Right lobe of liver (tissue), 6 donors: ENCODE data around the gene PIP4K2B. TPM values are rescaled to one million over a fixed set of nuclear protein-coding genes. Genes with fewer than 3 reads are reported as not detected.

ENCODE experiments used
- ATAC-seq, 4 donors: fragments of 200-7000 bp; cut with Tn5 transposase; one replicate each; pipeline ENCODE4 v1.9.1; 2020; ENCODE audit warnings: mild to moderate bottlenecking in 4 of 4, moderate library complexity in 4 of 4
- DNase-seq, 3 donors: peaks; one replicate each; pipeline ENCODE4 v3.0.0-alpha.2; 2020
- H3K27ac ChIP-seq, 3 donors: fragments of 200-600 bp; one replicate each; pipeline ENCODE4 v1.8.0; 2022
- H3K27me3 ChIP-seq, 2 donors: fragments of 200-600 bp; one replicate each; pipeline ENCODE4 v1.8.0; 2022
- H3K36me3 ChIP-seq, 4 donors: fragments of 200-600 bp; sonication (generic) in 1 of 4; one replicate each; pipeline versions ENCODE4 v1.5.1 to v1.8.0; 2017 to 2022; ENCODE audit warnings: control low read depth in 1 of 4
- H3K4me1 ChIP-seq, 4 donors: fragments of 200-600 bp; sonication (generic) in 1 of 4; one replicate each; pipeline versions ENCODE4 v1.5.1 to v1.8.0; 2017 to 2022; ENCODE audit warnings: control low read depth in 1 of 4
- H3K4me3 ChIP-seq, 3 donors: fragments of 200-600 bp; one replicate each; pipeline ENCODE4 v1.8.0; 2022
- H3K9me3 ChIP-seq, 4 donors: fragments of 200-600 bp; sonication (generic) in 1 of 4; one replicate each; pipeline versions ENCODE4 v1.5.1 to v1.8.0; 2017 to 2022; ENCODE audit warnings: control low read depth in 1 of 4
- POLR2A ChIP-seq: fragments of 450-650 bp; IDR thresholded peaks from one replicate; pipeline ENCODE4 v1.6.1; 2017; ENCODE audit warnings: antibody characterized with exemption, mild to moderate bottlenecking
- WGBS: methylation state at CpG from one replicate; pipeline ENCODE4 v1.1.6; 2018; ENCODE audit warnings: low coverage, low lambda C conversion rate; ENCODE audit not compliant: insufficient coverage; ENCODE audit errors: missing lambda C conversion rate; 5-methylcytosine and 5-hydroxymethylcytosine counted together
- intact Hi-C, 2 donors: fragments of 100-400 bp; cut with DNase I; formaldehyde crosslinking; loops; one replicate each; pipeline versions ENCODE4 v1.11.2 to v1.14.1; 2022
- total RNA-seq, 6 experiments: library from RNA; depleted of rRNA in 2 of 6; stranded (reverse); fragments of >200 nt in 2 of 6; fragmentation: NEBNext Ultra II Directional in 3 of 6; extraction: Animal tissue kit (Norgen Biotek cat#: 25700) in 3 of 6; gene quantifications; one replicate each; pipeline versions ENCODE4 v1.1.0 to v1.2.4, GENCODE V29; 2016 to 2023
- TF ChIP-seq, protein P1 (sequence below), 4 donors: fragments of 200-600 bp in 3 of 4; fragments of 450-650 bp in 1 of 4; IDR thresholded peaks; one replicate each; pipeline versions ENCODE4 v1.5.1 to v1.8.0; 2016 to 2022; ENCODE audit warnings: antibody characterized with exemption in 4 of 4, mild to moderate bottlenecking in 2 of 4
- donor health status: DM: no; HTN: yes; CAD: no.
- donor health status: DM: no; HTN: no; CAD: no.
- donor health status: DM: no; HTN: no; CAD: no.
- donor health status: DM: no; HTN: yes; CAD: no.
- donor health status: DM: no; HTN: yes; CAD: no.

Gene PIP4K2B
- total RNA-seq, 6 experiments from 2014 or later: 11.5 to 19.5 (median 15.4) TPM

DNA sequence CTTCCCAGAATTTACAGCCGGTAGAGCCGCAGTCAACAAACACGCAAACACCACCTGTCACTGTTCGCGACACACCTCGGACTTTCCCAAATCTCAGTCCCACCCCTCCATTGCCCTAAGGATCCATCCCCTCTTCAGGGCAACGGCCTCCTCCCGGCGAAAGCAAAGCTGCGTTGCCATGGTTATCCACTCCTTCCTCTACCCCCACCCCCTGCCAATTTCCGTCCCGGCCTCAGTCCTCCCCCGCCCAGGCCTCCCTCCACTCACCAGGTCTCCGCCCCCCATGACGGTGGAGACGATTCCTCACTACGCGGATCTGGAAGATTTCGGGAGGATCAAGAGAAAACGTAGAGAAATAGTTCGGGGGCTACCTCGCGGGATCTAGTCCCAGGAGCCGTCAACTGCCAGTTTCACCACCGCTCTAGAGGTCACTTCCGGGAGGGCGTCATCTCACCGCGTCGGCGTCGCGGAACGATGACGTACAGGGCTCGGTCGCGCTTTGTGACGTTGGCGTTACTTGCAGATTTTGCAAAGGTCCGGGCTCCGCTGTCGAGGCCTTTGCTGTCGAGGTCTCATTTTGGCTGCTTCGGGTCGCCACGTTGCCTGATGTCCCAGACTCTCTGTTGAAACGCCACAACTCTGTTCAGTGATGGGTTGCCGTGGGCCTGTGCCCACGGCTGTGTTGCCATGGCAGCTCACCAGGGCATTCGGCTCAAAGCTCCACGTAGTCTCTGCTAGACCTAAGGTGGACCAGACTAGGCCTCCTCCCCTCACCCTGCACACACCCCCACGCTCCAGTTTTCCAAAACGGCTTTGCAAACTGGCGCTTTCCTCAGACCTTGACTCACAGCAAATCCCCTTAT, 25.8 kb upstream of the PIP4K2B start, which contains the start of gene CWC25:
CWC25 (minus strand) TSS at position 423 of the 863 bp plus-strand sequence; CDS start at position 285, 138 bp downstream.
- intact Hi-C loops: no loop called here
- Histone ChIP-seq H3K4me1 (peaks cover 0 to 15% (median 7%) of the 10 kb centered on the region in 4 donors), H3K27me3 (no peaks in the 10 kb centered on the region), H3K9me3 (no peaks in the 10 kb centered on the region), H3K36me3 (peaks cover 0 to 10% (median 4%) of the 10 kb centered on the region in 4 donors), H3K27ac (peak within 1 kb of the TSS; percentile 91 to 99 (median 95)), H3K4me3 (peak within 1 kb of the TSS; percentile 63 to 86 (median 68))
- ATAC-seq: peak; percentile 87 to 93 (median 92)
- TF ChIP-seq, protein P1, sequence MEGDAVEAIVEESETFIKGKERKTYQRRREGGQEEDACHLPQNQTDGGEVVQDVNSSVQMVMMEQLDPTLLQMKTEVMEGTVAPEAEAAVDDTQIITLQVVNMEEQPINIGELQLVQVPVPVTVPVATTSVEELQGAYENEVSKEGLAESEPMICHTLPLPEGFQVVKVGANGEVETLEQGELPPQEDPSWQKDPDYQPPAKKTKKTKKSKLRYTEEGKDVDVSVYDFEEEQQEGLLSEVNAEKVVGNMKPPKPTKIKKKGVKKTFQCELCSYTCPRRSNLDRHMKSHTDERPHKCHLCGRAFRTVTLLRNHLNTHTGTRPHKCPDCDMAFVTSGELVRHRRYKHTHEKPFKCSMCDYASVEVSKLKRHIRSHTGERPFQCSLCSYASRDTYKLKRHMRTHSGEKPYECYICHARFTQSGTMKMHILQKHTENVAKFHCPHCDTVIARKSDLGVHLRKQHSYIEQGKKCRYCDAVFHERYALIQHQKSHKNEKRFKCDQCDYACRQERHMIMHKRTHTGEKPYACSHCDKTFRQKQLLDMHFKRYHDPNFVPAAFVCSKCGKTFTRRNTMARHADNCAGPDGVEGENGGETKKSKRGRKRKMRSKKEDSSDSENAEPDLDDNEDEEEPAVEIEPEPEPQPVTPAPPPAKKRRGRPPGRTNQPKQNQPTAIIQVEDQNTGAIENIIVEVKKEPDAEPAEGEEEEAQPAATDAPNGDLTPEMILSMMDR (IDR thresholded peaks at IDR 0.05): no peak
- TF ChIP-seq POLR2A: peak; percentile 81
- 2% methylated on average over 48 of the region's 55 CpGs for WGBS
- peak; percentile 87 to 93 (median 93) for DNase-seq

DNA sequence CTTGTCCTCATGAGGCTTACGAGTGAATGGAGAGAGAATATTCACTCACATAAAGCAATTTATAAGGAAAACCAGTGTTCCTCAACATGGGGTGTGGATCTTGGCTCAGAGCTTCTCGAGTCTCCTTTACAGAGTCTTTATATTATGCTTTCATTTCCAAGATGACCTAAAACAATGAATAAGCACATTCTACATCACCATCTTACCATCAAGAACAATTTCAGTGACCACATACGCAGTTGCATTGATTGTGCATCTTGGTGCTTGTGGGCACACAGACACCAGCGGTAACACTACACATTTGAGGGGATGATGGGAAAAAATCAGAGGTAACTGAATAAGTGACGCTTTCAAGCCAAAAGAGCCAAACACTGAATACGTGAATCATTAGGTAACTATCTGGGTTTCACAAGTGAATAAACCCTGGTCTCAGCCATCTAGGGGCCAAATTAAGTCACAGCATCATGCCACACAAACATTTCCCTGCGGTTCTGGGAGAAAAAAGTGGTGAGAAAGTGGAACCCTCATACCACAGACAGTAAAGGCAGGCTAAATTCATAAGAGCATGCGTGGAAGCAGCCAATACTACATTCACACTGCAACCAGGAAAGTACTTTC, 16.3 kb upstream of the PIP4K2B start:
- WGBS: 58% methylated on average over 8 of the region's 8 CpGs
- peaks cover 4 to 72% (median 20%) of the 10 kb centered on the region in 4 donors for H3K36me3 ChIP-seq
- TF ChIP-seq POLR2A: no peak
- TF ChIP-seq, protein P1 (IDR thresholded peaks at IDR 0.05): peak; percentile 14 to 43 (median 19)
- no peak for DNase-seq
- no peaks in the 10 kb centered on the region for H3K9me3 ChIP-seq
- H3K4me1 ChIP-seq: no peaks in the 10 kb centered on the region
- no peak overlapping the region for H3K4me3 ChIP-seq
- intact Hi-C loops: no loop called here
- ATAC-seq: peak in 1 of 4 donors; percentile 51
- no peak overlapping the region for H3K27ac ChIP-seq
- no peaks in the 10 kb centered on the region for H3K27me3 ChIP-seq

DNA sequence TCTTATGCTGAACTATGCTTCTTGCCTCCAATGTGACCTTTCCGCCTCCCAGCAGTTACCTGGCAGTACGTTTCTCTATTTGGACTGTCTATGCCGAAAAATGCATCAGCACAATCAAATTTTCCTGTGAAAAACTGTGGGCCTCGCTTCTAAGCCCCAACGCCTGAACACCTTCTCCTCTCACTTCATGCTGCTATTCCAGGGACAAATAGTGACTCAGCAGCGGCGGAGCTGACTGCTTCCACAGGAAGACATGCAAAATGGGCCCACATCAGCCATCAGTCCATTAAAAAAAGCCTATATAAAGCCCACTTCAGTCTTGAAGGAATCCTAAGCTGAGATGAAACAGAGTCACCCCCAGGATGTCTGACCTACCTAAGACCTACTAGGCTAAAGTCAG, 10.5 kb upstream of the PIP4K2B start:
- intact Hi-C loops: no loop called here

DNA sequence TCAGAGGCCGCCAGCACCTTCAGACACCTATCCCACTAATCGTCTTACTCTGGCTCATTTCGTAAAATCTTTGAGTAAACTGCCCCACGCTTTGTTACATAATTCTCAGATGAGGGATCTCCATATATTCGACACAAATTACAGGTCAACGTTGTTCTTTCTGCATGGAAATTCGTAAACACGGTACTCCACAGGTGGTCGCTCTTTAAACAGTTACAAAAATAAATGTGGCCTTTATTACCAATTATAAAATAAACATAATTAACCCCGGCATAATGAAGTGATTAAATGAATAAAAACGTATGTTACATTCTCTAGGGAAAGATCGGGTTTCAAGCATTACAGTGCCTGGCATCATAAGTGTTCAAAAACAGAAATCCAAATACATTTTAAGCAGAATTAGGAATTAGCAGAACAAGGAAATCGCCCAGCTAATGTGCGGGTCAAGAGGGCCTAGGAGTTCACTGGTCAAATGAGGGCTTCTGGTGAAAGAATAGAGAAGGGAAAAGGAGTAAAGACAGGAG, 943 bp upstream of the PIP4K2B start:
- peak overlapping the region; percentile 96 to 100 (median 98) for H3K27ac ChIP-seq
- TF ChIP-seq, protein P1 (IDR thresholded peaks at IDR 0.05): no peak
- H3K4me1 ChIP-seq: peaks cover 0 to 26% (median 7%) of the 10 kb centered on the region in 4 donors
- ATAC-seq (no peak), DNase-seq (no peak)
- intact Hi-C loops: no loop called here
- H3K9me3 ChIP-seq: no peaks in the 10 kb centered on the region
- 18% methylated on average over 14 of the region's 14 CpGs for WGBS
- peaks cover 5 to 41% (median 14%) of the 10 kb centered on the region in 4 donors for H3K36me3 ChIP-seq
- peak overlapping the region; percentile 85 to 87 (median 87) for H3K4me3 ChIP-seq
- no peaks in the 10 kb centered on the region for H3K27me3 ChIP-seq

More for the DNA sequence above, 10.5 kb upstream of the PIP4K2B start:
- Histone ChIP-seq H3K27me3 (no peaks in the 10 kb centered on the region), H3K9me3 (no peaks in the 10 kb centered on the region), H3K27ac (no peak overlapping the region), H3K36me3 (peaks cover 5 to 91% (median 30%) of the 10 kb centered on the region in 4 donors), H3K4me3 (no peak overlapping the region), H3K4me1 (no peaks in the 10 kb centered on the region)
- 95% methylated on average over 7 of the region's 7 CpGs for WGBS
- ATAC-seq: no peak
- TF ChIP-seq, protein P1 (IDR thresholded peaks at IDR 0.05): no peak
- TF ChIP-seq POLR2A: no peak
- no peak for DNase-seq
